ENCODE results near the gene CEBPE.

DNA sequence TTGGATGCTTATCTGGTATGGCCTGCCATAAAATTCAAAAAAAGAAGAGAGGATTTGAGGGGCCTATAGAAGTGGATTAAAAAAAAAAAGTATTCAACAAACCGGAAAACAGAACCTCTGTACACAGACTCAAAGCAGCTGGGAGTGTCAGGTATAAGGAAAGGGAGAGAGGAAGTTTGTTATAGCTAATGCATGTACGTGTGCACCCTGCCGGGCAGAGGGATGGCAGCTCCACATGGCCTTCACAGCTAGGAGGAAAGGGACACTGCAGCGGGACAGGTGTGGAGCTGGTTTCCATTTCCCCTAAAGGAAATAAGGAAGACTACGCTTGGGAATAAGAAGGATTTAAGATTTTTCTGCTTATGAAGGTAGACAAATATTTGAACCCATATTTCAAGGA is 43.0 kb upstream of the CEBPE start:
- TF ChIP-seq, protein P1, sequence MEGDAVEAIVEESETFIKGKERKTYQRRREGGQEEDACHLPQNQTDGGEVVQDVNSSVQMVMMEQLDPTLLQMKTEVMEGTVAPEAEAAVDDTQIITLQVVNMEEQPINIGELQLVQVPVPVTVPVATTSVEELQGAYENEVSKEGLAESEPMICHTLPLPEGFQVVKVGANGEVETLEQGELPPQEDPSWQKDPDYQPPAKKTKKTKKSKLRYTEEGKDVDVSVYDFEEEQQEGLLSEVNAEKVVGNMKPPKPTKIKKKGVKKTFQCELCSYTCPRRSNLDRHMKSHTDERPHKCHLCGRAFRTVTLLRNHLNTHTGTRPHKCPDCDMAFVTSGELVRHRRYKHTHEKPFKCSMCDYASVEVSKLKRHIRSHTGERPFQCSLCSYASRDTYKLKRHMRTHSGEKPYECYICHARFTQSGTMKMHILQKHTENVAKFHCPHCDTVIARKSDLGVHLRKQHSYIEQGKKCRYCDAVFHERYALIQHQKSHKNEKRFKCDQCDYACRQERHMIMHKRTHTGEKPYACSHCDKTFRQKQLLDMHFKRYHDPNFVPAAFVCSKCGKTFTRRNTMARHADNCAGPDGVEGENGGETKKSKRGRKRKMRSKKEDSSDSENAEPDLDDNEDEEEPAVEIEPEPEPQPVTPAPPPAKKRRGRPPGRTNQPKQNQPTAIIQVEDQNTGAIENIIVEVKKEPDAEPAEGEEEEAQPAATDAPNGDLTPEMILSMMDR (IDR thresholded peaks at IDR 0.05; ENCODE audit: insufficient read depth, low read depth, low read length), result no peak
- TF ChIP-seq EZH2 (IDR thresholded peaks at IDR 0.05; ENCODE audit: insufficient read depth, low read length), result no peak

All from astrocyte (in vitro differentiated cells and primary cell).